NK-92 treated with Interleukin-12 subunit alpha and Interleukin-12 subunit beta, amount 100 ng/mL, for 24 hours (cell line): Measurements from ENCODE around the gene SLC16A8.

Source experiments
- DNase-seq: peaks from one replicate; lab custom pipeline; 2025; lab: John Stamatoyannopoulos, UW

Gene SLC16A8

GRCh38 chr22:38112381-38112780, 28.4 kb upstream of the SLC16A8 start:
- no peak for DNase-seq

- DNase-seq = no peak
These were observed 28.0 kb upstream of the SLC16A8 start for GRCh38 chr22:38111925-38112355.

DNA sequence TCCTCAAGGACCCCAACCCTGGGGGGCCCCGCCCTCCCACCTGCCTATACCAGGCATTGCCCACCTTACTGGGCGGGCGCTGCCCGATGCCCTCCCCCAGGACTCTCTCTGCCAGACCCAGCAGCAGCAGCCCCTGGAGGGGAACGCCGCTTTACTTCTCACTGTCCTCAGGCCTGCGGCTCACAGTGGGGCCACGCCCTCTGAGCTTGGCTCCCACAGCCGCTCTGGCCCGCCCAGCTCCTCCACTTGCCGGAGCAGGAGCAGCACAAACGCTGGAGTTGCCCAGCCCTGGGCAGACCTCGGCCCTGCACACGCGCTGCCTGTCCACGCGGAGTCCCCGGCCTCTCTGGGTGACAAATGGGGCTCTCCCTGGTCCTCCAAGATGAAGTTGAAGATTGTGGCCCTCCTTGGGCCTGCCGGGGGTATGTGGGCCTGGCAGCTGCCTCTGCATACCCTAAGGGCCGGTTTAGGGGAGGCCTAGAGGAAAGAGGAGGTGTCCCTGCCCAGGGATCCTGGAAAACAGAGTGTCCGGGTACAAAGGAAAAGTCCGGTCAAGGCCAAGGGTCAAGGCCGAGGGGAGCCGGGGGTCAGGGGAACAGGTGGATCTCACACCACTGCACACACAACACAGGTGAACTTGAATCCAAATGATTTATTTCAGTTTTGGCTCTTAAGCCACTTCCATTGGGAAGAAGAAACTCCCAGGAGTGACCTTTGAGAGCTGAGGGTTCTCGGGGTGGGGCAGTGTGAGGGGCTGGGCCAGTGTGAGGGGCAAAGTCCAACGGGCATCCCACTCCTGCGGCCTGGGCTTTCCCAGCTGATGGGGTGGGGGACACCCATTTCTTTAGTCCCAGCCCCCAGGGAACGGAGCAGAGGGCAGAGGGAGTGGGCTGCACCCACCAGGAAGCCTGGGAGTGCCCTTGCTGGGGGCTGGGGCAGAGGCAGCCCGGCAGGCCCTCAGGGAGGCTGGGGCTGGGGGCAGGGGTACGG, 27.2 kb upstream of the SLC16A8 start:
- no peak for DNase-seq

GRCh38 chr22:38110008-38110862, 26.3 kb upstream of the SLC16A8 start, which contains the start of gene BAIAP2L2:
BAIAP2L2 (minus strand) TSS chr22:38110684; CDS start chr22:38110525, 159 bp downstream.
- DNase-seq = no peak

DNA sequence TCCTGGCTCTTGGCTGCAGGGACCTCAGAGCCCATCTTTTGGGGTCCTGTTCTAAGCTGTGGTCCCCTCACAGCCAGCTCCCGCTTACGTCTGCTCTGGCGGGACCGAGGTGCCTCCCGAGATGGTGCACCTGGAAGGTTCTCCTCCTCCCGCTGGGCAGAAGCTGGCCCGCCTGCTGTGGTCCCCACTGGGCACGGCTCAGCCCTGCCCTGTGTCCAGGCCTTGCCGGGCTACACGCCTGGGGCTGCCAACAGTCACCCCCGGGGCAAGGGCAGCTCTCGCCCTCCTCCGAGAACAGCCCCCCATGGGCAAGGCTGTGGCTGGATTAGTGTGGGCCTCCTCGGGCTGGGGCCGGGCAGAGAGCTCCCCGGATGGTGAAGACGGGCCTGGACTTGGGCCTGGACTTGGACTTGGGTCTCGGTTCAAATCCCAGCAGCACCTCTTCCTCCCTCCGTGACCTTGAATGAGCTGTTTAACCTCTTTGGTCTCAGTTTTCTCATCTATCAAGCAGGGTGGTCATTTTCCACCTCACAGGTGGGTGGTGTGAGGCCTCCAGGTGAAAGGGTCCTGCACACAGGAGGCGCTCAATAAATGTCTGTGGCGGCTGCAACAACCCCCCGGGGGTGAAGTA, 25.5 kb upstream of the SLC16A8 start:
- DNase-seq = no peak

GRCh38 chr22:38108561-38109319, 24.8 kb upstream of the SLC16A8 start:
- DNase-seq = no peak

GRCh38 chr22:38107692-38108515, 23.9 kb upstream of the SLC16A8 start:
- DNase-seq = no peak

- no peak for DNase-seq
These were observed 23.0 kb upstream of the SLC16A8 start for GRCh38 chr22:38106814-38107578.

- DNase-seq = no peak
These were observed 20.1 kb upstream of the SLC16A8 start for GRCh38 chr22:38104084-38104483.

- DNase-seq = no peak
These were observed 19.7 kb upstream of the SLC16A8 start for GRCh38 chr22:38103641-38104040.

- no peak for DNase-seq
These were observed 14.6 kb upstream of the SLC16A8 start for GRCh38 chr22:38098410-38099249.

- DNase-seq = no peak
These were observed 13.8 kb upstream of the SLC16A8 start for GRCh38 chr22:38097557-38098409.

DNA sequence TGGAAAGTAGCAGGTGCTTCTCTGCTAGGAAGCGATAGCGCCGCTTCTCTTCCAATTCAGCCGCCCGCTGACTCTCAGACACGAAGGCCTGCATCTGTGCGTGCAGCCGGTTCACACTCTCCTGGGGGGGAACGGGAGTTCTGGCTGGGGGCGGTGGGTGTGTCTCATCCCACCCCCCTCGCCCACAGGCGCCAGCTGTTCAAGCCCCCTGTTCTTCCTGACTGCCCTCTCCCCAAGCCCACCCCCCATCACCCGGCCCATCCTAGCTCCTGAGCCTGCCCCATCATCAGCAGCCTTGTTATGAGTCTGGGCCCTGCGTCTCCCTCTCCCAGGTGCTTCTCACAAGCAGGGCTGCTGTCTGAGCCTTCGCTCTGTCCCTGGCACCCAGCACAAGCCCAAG, 13.1 kb upstream of the SLC16A8 start:
- DNase-seq = no peak

GRCh38 chr22:38089474-38089851, 5.5 kb upstream of the SLC16A8 start:
- no peak for DNase-seq

DNA sequence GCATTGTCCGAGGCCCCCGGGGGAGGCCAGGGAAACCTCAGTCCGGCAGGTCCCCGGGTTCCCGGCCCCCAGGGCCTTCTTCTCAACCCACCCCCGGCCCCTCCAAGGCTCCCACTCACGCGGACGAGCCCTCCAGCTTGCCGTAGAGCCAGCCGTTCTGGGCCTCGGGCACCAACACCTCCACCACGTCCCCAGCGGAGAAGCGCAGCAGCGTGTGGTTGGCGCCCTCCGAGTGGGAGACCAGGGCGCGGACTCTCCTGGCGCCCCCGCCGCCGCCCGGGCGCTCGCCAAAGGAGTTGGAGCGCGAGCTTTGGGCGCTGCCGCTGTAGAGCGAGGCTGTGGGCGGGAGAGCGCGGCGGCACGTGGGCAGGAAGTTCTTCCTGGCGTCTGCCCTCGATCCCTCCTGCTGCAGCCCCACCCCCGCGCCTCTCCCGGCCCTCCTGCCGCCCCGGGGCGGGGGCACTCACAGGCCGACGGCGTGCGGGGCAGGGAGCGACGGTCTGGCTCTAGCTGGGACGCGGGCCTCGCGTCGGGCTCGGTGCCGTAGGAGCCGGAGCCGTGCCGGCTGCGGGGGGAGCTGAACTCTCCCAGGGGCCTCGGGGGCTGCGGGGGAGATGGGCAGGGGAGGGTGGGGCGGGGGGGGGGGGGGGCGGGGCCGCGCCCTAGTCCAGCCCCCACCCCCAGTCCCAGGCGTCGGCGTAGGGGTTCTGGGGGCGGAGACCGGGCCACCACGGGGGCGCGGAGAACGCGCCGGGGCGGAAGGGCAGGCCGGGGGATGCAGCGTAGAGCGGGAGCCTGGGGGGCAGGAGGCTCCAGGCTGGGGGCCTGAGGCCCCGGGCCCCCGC, 4.9 kb upstream of the SLC16A8 start:
- no peak for DNase-seq

DNA sequence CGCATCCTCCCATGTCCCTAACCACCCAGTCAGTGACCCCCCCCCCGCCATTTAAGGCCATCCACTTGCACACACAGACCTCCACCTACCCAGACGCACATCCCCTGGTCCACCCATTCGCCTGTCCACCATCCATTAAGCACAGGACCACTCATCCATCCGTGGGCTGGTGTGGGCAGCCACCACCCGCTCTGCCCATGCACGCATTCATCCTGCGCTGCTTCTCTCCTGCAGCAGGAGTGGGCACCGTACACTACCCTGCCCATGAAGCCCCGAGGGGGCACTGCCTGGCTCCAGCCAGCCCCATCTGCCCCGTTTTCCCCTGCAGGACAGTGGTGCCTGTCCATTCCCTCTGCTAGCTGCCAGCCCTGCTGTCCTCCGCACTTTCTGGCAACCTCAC, 3.9 kb upstream of the SLC16A8 start:
- no peak for DNase-seq

- no peak for DNase-seq
These were observed 3.0 kb upstream of the SLC16A8 start for GRCh38 chr22:38086942-38087341.
